RWPE2 (cell line): ENCODE measurements around the gene SLC25A47.

Source experiments
- ATAC-seq: fragments of 200-7000 bp; cut with Tn5 transposase; 3 replicates; pipeline ENCODE4 v1.9.1; 2021; ENCODE audit warnings: low read depth
- DNase-seq: peaks from one replicate; pipeline ENCODE4 v3.0.0-alpha.2; 2020; ENCODE audit warnings: low spot score
- H3K27ac ChIP-seq: fragments of 450-650 bp; 2 replicates; pipeline ENCODE4 v1.5.1; 2017; ENCODE audit warnings: mild to moderate bottlenecking; ENCODE audit not compliant: poor library complexity, severe bottlenecking
- H3K27me3 ChIP-seq: fragments of 250-450 bp; sonication (Bioruptor Pico); 2 replicates; pipeline ENCODE4 v1.5.1; 2021; ENCODE audit warnings: mild to moderate bottlenecking, moderate library complexity; ENCODE audit not compliant: insufficient read depth, poor library complexity, severe bottlenecking
- H3K36me3 ChIP-seq: fragments of 250-450 bp; sonication (Bioruptor Pico); 2 replicates; pipeline ENCODE4 v1.5.1; 2020; ENCODE audit warnings: low read depth, mild to moderate bottlenecking, moderate library complexity
- H3K4me1 ChIP-seq: fragments of 250-450 bp; sonication (Bioruptor Pico); 2 replicates; pipeline ENCODE4 v1.5.1; 2021; ENCODE audit warnings: mild to moderate bottlenecking, moderate library complexity; ENCODE audit not compliant: insufficient read depth, poor library complexity, severe bottlenecking
- H3K4me3 ChIP-seq: fragments of 250-450 bp; sonication (Bioruptor Pico); 2 replicates; pipeline ENCODE4 v1.5.1; 2021; ENCODE audit warnings: mild to moderate bottlenecking, moderate library complexity; ENCODE audit not compliant: severe bottlenecking
- H3K9me3 ChIP-seq: fragments of 250-450 bp; sonication (Bioruptor Pico); 2 replicates; pipeline ENCODE4 v1.5.1; 2021; ENCODE audit warnings: mild to moderate bottlenecking, moderate library complexity; ENCODE audit not compliant: severe bottlenecking
- CTCF ChIP-seq: fragments of 450-650 bp; IDR thresholded peaks from one replicate; pipeline ENCODE4 v1.5.1; 2017; ENCODE audit warnings: mild to moderate bottlenecking, moderate library complexity; ENCODE audit not compliant: poor library complexity, severe bottlenecking

The SLC25A47 gene

DNA sequence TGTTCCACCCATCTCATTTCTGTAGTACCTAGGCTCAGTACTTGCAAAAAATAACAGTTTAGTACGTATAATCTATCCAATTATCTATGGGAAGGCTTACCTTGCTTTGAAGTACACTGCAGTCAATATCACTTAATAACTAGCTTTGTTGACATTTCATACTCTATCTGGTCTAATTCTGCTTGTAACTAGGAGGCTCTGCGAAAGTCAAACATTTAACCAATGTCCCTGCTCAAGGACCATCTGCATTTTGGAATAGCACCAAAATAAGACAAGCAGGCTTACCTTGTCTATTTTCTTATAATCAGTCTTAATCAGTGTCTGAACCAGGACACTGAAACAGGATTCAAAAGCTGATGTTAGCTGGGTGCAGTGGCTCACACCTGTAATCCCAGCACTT, 39.9 kb downstream of the SLC25A47 start:
- no peak overlapping the region for H3K27ac ChIP-seq
- H3K36me3 ChIP-seq = peaks cover 98% of the 10 kb centered on the region
- ATAC-seq (no peak), DNase-seq (no peak)
- TF ChIP-seq CTCF = no peak
- H3K9me3 ChIP-seq = no peaks in the 10 kb centered on the region
- no peak overlapping the region for H3K4me3 ChIP-seq
- H3K27me3 ChIP-seq = no peaks in the 10 kb centered on the region
- H3K4me1 ChIP-seq = no peaks in the 10 kb centered on the region

DNA sequence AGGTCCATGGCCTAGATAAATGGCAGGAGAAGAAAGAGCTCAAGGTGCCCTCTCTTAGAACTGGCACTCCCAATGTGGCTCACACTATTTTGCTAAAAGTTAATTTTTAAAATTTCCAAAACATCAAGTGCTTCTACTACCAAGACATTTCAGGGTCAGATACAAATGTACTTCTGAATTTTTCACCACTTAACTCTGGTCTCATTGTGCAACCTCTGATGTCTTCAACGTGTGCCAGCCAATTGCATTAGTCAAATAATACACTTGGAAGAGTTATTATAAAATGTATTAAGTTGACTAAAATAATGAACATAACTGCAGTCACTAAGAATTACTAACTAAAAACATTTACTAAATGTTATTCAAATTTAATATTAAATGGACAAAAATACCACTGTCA, 41.3 kb downstream of the SLC25A47 start:
- H3K27ac ChIP-seq = no peak overlapping the region
- DNase-seq (no peak), ATAC-seq (no peak)
- H3K4me3 ChIP-seq = no peak overlapping the region
- H3K36me3 ChIP-seq = peaks cover 98% of the 10 kb centered on the region
- no peaks in the 10 kb centered on the region for H3K9me3 ChIP-seq
- no peaks in the 10 kb centered on the region for H3K4me1 ChIP-seq
- no peaks in the 10 kb centered on the region for H3K27me3 ChIP-seq
- no peak for TF ChIP-seq CTCF

DNA sequence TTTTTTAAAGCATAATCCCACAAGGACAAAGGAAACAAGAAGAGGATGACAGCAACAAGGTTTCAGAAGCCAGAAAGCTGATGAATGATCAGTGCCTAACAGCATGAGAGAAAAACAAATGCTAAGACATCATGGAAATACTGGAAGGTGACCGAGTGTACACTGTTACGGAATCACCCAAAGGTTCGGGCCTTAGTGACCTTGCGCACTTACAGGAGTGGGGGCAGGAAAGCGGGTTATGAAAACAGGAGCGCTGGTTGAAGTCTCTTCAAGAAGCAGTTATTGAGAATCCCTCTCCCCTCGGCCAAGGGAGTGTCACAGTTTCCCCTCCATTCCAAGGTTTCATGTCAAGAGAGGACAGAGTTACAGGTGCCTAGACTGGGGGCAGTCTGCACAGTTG, 42.6 kb downstream of the SLC25A47 start:
- Histone ChIP-seq H3K27ac (no peak overlapping the region), H3K36me3 (peaks cover 92% of the 10 kb centered on the region), H3K4me1 (no peaks in the 10 kb centered on the region), H3K4me3 (no peak overlapping the region), H3K27me3 (no peaks in the 10 kb centered on the region), H3K9me3 (no peaks in the 10 kb centered on the region)
- DNase-seq (no peak), ATAC-seq (no peak)
- no peak for TF ChIP-seq CTCF

GRCh38 chr14:100369019-100369418, 45.9 kb downstream of the SLC25A47 start:
- H3K36me3 ChIP-seq = peaks cover 86% of the 10 kb centered on the region
- no peak for ATAC-seq

GRCh38 chr14:100370003-100370402, 46.9 kb downstream of the SLC25A47 start:
- no peak for DNase-seq

More at GRCh38 chr14:100369019-100369418, 45.9 kb downstream of the SLC25A47 start:
- Histone ChIP-seq H3K27ac (no peak overlapping the region), H3K27me3 (no peaks in the 10 kb centered on the region), H3K9me3 (no peaks in the 10 kb centered on the region), H3K4me1 (no peaks in the 10 kb centered on the region), H3K4me3 (no peak overlapping the region)
- no peak for DNase-seq
- no peak for TF ChIP-seq CTCF

More at GRCh38 chr14:100370003-100370402, 46.9 kb downstream of the SLC25A47 start:
- TF ChIP-seq CTCF = no peak
- Histone ChIP-seq H3K4me3 (no peak overlapping the region), H3K4me1 (peaks cover 8% of the 10 kb centered on the region), H3K27me3 (no peaks in the 10 kb centered on the region), H3K36me3 (peaks cover 86% of the 10 kb centered on the region), H3K27ac (no peak overlapping the region), H3K9me3 (no peaks in the 10 kb centered on the region)
- no peak for ATAC-seq
